Naive thymus-derived CD8-positive, alpha-beta T cell (primary cell): ENCODE measurements around the gene MARCKSL1. TPM values are rescaled to one million over a fixed set of nuclear protein-coding genes. Genes with fewer than 3 reads are reported as not detected.

Source experiments
- ATAC-seq, 2 donors: fragments of 150-1000 bp; cut with Tn5 transposase in 1 of 2; sonication (Bioruptor Pico), chemical (Tn5 transposase) in 1 of 2; 1 replicate in 1 of 2; 2 replicates in 1 of 2; pipeline ENCODE4 v1.10.0; 2021; ENCODE audit warnings: mild to moderate bottlenecking in 2 of 2, moderate library complexity in 2 of 2
- POLR2A ChIA-PET: fragments of 350-600 bp; sonication (Branson Sonifier 250); formaldehyde crosslinking; loops from one replicate; lab custom pipeline; 2021; ENCODE audit warnings: antibody characterized with exemption; lab: Charles Lee
- DNase-seq, 10 donors: peaks; one replicate each; pipeline versions ENCODE4 v3.0.0 to v3.0.0-alpha.2; 2020 to 2022
- H3K27ac Mint-ChIP-seq, 10 donors: one replicate each; pipeline ENCODE4 v1.8.0; 2020 to 2022; ENCODE audit warnings: mild to moderate bottlenecking in 10 of 10, mixed read lengths in 10 of 10, moderate library complexity in 4 of 10, inconsistent platforms in 1 of 10
- H3K27me3 Mint-ChIP-seq, 5 donors: one replicate each; pipeline ENCODE4 v1.8.0; 2021 to 2022; ENCODE audit warnings: mixed read lengths in 5 of 5
- H3K36me3 Mint-ChIP-seq, 3 donors: one replicate each; pipeline ENCODE4 v1.8.0; 2020 to 2022; ENCODE audit warnings: mixed read lengths in 3 of 3, mild to moderate bottlenecking in 2 of 3, inconsistent platforms in 1 of 3
- H3K4me1 Mint-ChIP-seq, 4 donors: one replicate each; pipeline ENCODE4 v1.8.0; 2021 to 2022; ENCODE audit warnings: mixed read lengths in 4 of 4
- H3K4me3 Mint-ChIP-seq, 10 donors: one replicate each; pipeline ENCODE4 v1.8.0; 2020 to 2022; ENCODE audit warnings: mild to moderate bottlenecking in 10 of 10, mixed read lengths in 10 of 10, moderate library complexity in 6 of 10, inconsistent platforms in 1 of 10
- H3K9me3 Mint-ChIP-seq, 9 donors: one replicate each; pipeline ENCODE4 v1.8.0; 2020 to 2022; ENCODE audit warnings: mixed read lengths in 9 of 9, mild to moderate bottlenecking in 3 of 9, inconsistent platforms in 1 of 9, moderate library complexity in 1 of 9
- polyA plus RNA-seq, 3 donors: library from polyadenylated mRNA; unstranded; fragments of 300-500 nt; fragmentation: Illumina TruSeq; gene quantifications; one replicate each; pipeline ENCODE4 v1.2.3, GENCODE V29; 2021
- total RNA-seq, 8 experiments: library from RNA in 2 of 8; stranded (reverse) in 2 of 8; gene quantifications; one replicate each; pipeline ENCODE4 v1.2.3 and lab custom pipeline; 2021 to 2026

MARCKSL1 gene
- total and polyA plus RNA-seq, 5 experiments from 2014 or later: 37.8 to 81.4 (median 41.1) TPM

GRCh38 chr1:32338637-32339145 is 2.7 kb upstream of the MARCKSL1 start:
- Mint-ChIP-seq H3K4me3 (peak overlapping the region in 2 of 10 donors; percentile 16 to 36), H3K4me1 (peaks cover 27 to 54% (median 36%) of the 10 kb centered on the region in 4 donors), H3K36me3 (peaks cover 0 to 3% (median 0%) of the 10 kb centered on the region in 3 donors), H3K9me3 (no peaks in the 10 kb centered on the region), H3K27ac (peak overlapping the region in 6 of 10 donors; percentile 13 to 69 (median 26)), H3K27me3 (no peaks in the 10 kb centered on the region)
- ATAC-seq: no peak
- POLR2A ChIA-PET: interaction anchor here (0.6 to 6.7 kb wide), 2 partner anchors 11 to 110 kb away, joined by 4 to 147 read pairs; no protein-coding TSS in a partner anchor
- no peak for DNase-seq

GRCh38 chr1:32337855-32338636 is 2.0 kb upstream of the MARCKSL1 start:
- peaks cover 30 to 58% (median 42%) of the 10 kb centered on the region in 4 donors for H3K4me1 Mint-ChIP-seq
- H3K9me3 Mint-ChIP-seq: no peaks in the 10 kb centered on the region
- ATAC-seq: no peak
- H3K4me3 Mint-ChIP-seq: peak overlapping the region in 8 of 10 donors; percentile 6 to 75 (median 36)
- no peaks in the 10 kb centered on the region for H3K27me3 Mint-ChIP-seq
- H3K27ac Mint-ChIP-seq: peak overlapping the region in 8 of 10 donors; percentile 16 to 84 (median 56)
- POLR2A ChIA-PET: interaction anchor here (0.8 to 6.7 kb wide), 9 partner anchors 12 to 165 kb away, joined by 3 to 147 read pairs (median 4); partner anchors contain the start of genes BSDC1, EIF3I, FAM167B and LCK
- peaks cover 0 to 7% (median 0%) of the 10 kb centered on the region in 3 donors for H3K36me3 Mint-ChIP-seq
- no peak for DNase-seq

- peak in 7 of 10 donors; percentile 22 to 63 (median 48) for DNase-seq
- peaks cover 0 to 15% (median 0%) of the 10 kb centered on the region in 3 donors for H3K36me3 Mint-ChIP-seq
- ATAC-seq: peak; percentile 11 to 52
- peak overlapping the region; percentile 52 to 82 (median 66) for H3K4me3 Mint-ChIP-seq
- H3K27ac Mint-ChIP-seq: peak overlapping the region in 5 of 10 donors; percentile 53 to 78 (median 69)
- peaks cover 30 to 53% (median 36%) of the 10 kb centered on the region in 4 donors for H3K4me1 Mint-ChIP-seq
- H3K9me3 Mint-ChIP-seq: no peaks in the 10 kb centered on the region
- POLR2A ChIA-PET: interaction anchor here (0.8 to 6.7 kb wide), 15 partner anchors 13 to 265 kb away, joined by 3 to 147 read pairs (median 9); partner anchors contain the start of genes BSDC1, EIF3I, FAM167B and IQCC
- H3K27me3 Mint-ChIP-seq: no peaks in the 10 kb centered on the region
Measured at GRCh38 chr1:32336963-32337675, 1.1 kb upstream of the MARCKSL1 start.

GRCh38 chr1:32336591-32336932 is 529 bp upstream of the MARCKSL1 start:
- ATAC-seq (no peak), DNase-seq (no peak)
- H3K27ac Mint-ChIP-seq: peak overlapping the region in 4 of 10 donors; percentile 31 to 78 (median 62)
- H3K9me3 Mint-ChIP-seq: no peaks in the 10 kb centered on the region
- H3K4me1 Mint-ChIP-seq: peaks cover 30 to 53% (median 36%) of the 10 kb centered on the region in 4 donors
- peak overlapping the region; percentile 52 to 82 (median 66) for H3K4me3 Mint-ChIP-seq
- peaks cover 0 to 21% (median 1%) of the 10 kb centered on the region in 3 donors for H3K36me3 Mint-ChIP-seq
- POLR2A ChIA-PET: interaction anchor here (0.6 to 6.7 kb wide), 33 partner anchors 13 to 264 kb away, joined by 3 to 147 read pairs (median 9); partner anchors contain the start of genes BSDC1, EIF3I, FAM167B and FAM229A
- no peaks in the 10 kb centered on the region for H3K27me3 Mint-ChIP-seq

GRCh38 chr1:32335535-32335789 is 571 bp downstream of the MARCKSL1 start:
- peak; percentile 28 to 38 for ATAC-seq
- POLR2A ChIA-PET: interaction anchor here (0.5 to 6.7 kb wide), 38 partner anchors 13 to 274 kb away, joined by 3 to 147 read pairs (median 5); partner anchors contain the start of genes BSDC1, EIF3I, FAM167B and FAM229A
- no peak for DNase-seq
- Mint-ChIP-seq H3K9me3 (no peaks in the 10 kb centered on the region), H3K4me3 (peak overlapping the region in 8 of 10 donors; percentile 39 to 93 (median 86)), H3K27ac (peak overlapping the region in 1 of 10 donors; percentile 67), H3K36me3 (peaks cover 0 to 32% (median 6%) of the 10 kb centered on the region in 3 donors), H3K4me1 (peaks cover 30 to 53% (median 36%) of the 10 kb centered on the region in 4 donors), H3K27me3 (no peaks in the 10 kb centered on the region)

GRCh38 chr1:32334864-32335534 is 1.0 kb downstream of the MARCKSL1 start:
- Mint-ChIP-seq H3K27me3 (no peaks in the 10 kb centered on the region), H3K9me3 (no peaks in the 10 kb centered on the region), H3K36me3 (peaks cover 0 to 36% (median 8%) of the 10 kb centered on the region in 3 donors), H3K4me1 (peaks cover 30 to 52% (median 37%) of the 10 kb centered on the region in 4 donors), H3K4me3 (peak overlapping the region; percentile 80 to 93 (median 87)), H3K27ac (peak overlapping the region in 9 of 10 donors; percentile 69 to 91 (median 88))
- POLR2A ChIA-PET: interaction anchor here (0.5 to 6.7 kb wide), 29 partner anchors 13 to 274 kb away, joined by 3 to 147 read pairs (median 6); partner anchors contain the start of genes BSDC1, EIF3I, FAM167B and FAM229A
- ATAC-seq (peak; percentile 66 to 72), DNase-seq (peak; percentile 60 to 81 (median 72))

GRCh38 chr1:32334274-32334861 is 1.7 kb downstream of the MARCKSL1 start:
- DNase-seq (no peak), ATAC-seq (no peak)
- Mint-ChIP-seq H3K27ac (peak overlapping the region; percentile 65 to 93 (median 88)), H3K4me1 (peaks cover 29 to 46% (median 37%) of the 10 kb centered on the region in 4 donors), H3K4me3 (peak overlapping the region; percentile 80 to 93 (median 87)), H3K27me3 (no peaks in the 10 kb centered on the region), H3K36me3 (peaks cover 0 to 43% (median 8%) of the 10 kb centered on the region in 3 donors), H3K9me3 (no peaks in the 10 kb centered on the region)
- POLR2A ChIA-PET: interaction anchor here (0.5 to 6.7 kb wide), 5 partner anchors 12 to 48 kb away, joined by 3 to 147 read pairs (median 3); no protein-coding TSS in a partner anchor

GRCh38 chr1:32333251-32333963 is 2.6 kb downstream of the MARCKSL1 start:
- DNase-seq (no peak), ATAC-seq (no peak)
- H3K36me3 Mint-ChIP-seq: peaks cover 0 to 52% (median 8%) of the 10 kb centered on the region in 3 donors
- peaks cover 27 to 38% (median 36%) of the 10 kb centered on the region in 4 donors for H3K4me1 Mint-ChIP-seq
- H3K27ac Mint-ChIP-seq: peak overlapping the region; percentile 34 to 90 (median 70)
- no peaks in the 10 kb centered on the region for H3K9me3 Mint-ChIP-seq
- peak overlapping the region in 8 of 10 donors; percentile 59 to 80 (median 72) for H3K4me3 Mint-ChIP-seq
- POLR2A ChIA-PET: interaction anchor here (0.7 to 1.5 kb wide), 8 partner anchors 9 to 93 kb away, joined by 3 to 6 read pairs (median 4); no protein-coding TSS in a partner anchor
- no peaks in the 10 kb centered on the region for H3K27me3 Mint-ChIP-seq

- Mint-ChIP-seq H3K4me3 (no peak overlapping the region), H3K36me3 (peaks cover 0 to 61% (median 14%) of the 10 kb centered on the region in 3 donors), H3K4me1 (peaks cover 21 to 32% (median 28%) of the 10 kb centered on the region in 4 donors), H3K9me3 (no peaks in the 10 kb centered on the region), H3K27ac (peak overlapping the region in 4 of 10 donors; percentile 24 to 71 (median 36)), H3K27me3 (no peaks in the 10 kb centered on the region)
- POLR2A ChIA-PET: interaction anchor here (0.5 to 1.5 kb wide), 10 partner anchors 8 to 144 kb away, joined by 3 to 6 read pairs (median 3); no protein-coding TSS in a partner anchor
- no peak for ATAC-seq
- DNase-seq: no peak
Measured at GRCh38 chr1:32332290-32333079, 3.5 kb downstream of the MARCKSL1 start.

- Mint-ChIP-seq H3K9me3 (no peaks in the 10 kb centered on the region), H3K4me1 (peaks cover 18 to 24% (median 19%) of the 10 kb centered on the region in 4 donors), H3K27ac (peak overlapping the region in 6 of 10 donors; percentile 16 to 71 (median 40)), H3K4me3 (no peak overlapping the region), H3K36me3 (peaks cover 0 to 69% (median 14%) of the 10 kb centered on the region in 3 donors), H3K27me3 (no peaks in the 10 kb centered on the region)
- POLR2A ChIA-PET: interaction anchor here (0.6 to 1.5 kb wide), 8 partner anchors 9 to 91 kb away, joined by 3 to 4 read pairs (median 4); partner anchors contain the start of gene BSDC1
- ATAC-seq (no peak), DNase-seq (no peak)
Measured at GRCh38 chr1:32331549-32331948, 4.5 kb downstream of the MARCKSL1 start.
